H1 (cell line): ENCODE results near the gene LDLRAD4.

ENCODE experiments used
- CEBPB ChIP-seq: IDR thresholded peaks from 2 replicates; pipeline ENCODE4 v1.6.1; 2012; ENCODE audit warnings: low read depth, low read length
- CTCF ChIP-seq, 3 experiments: IDR thresholded peaks; 1 replicate in 2 of 3; 2 replicates in 1 of 3; pipeline versions ENCODE4 v1.5.1 to v1.6.1; 2011; ENCODE audit warnings: low read length in 3 of 3, mild to moderate bottlenecking in 3 of 3, inconsistent platforms in 2 of 3, low read depth in 1 of 3, moderate library complexity in 1 of 3; ENCODE audit not compliant: insufficient read depth in 1 of 3; ENCODE audit errors: control extremely low read depth in 1 of 3
- EP300 ChIP-seq, 2 experiments: IDR thresholded peaks; 1 replicate in 1 of 2; 2 replicates in 1 of 2; pipeline ENCODE4 v1.6.1; 2011 to 2012; ENCODE audit warnings: low read depth in 2 of 2, low read length in 2 of 2, mild to moderate bottlenecking in 2 of 2, borderline replicate concordance in 1 of 2, inconsistent platforms in 1 of 2, moderate library complexity in 1 of 2
- EZH2 ChIP-seq: fragments of 200-600 bp; sonication (generic); IDR thresholded peaks from 2 replicates; pipeline ENCODE4 v1.7.1; 2012; ENCODE audit warnings: low read depth, mild to moderate bottlenecking, moderate library complexity, low read length, inconsistent platforms; ENCODE audit not compliant: severe bottlenecking
- FOSL1 ChIP-seq: IDR thresholded peaks from 2 replicates; pipeline ENCODE4 v1.6.1; 2011; ENCODE audit warnings: mild to moderate bottlenecking, low read depth, low read length, moderate library complexity; ENCODE audit not compliant: insufficient read depth

DNA sequence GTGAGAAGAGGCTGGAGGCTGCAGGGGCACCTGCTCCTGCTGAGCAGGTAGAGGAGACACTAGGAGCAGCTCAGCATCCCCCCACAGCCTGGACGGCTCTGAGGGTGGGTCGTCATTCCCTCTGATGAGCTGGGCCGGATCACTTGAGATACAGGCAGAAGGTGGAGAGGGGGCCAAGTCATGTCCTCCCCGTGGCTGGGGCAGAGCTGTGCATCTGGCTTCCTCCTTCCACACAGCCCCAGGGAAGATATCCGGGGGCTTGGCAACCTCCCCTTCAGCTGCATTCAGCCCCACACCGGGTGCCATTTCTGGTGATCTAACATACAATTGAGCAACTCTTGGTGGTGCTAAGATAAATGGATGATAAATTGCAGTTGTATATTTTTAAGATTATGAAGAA lies 236.9 kb downstream of the LDLRAD4 start:
- TF ChIP-seq CTCF (IDR thresholded peaks at IDR 0.05; ENCODE audit: control extremely low read depth in 1 of 3, insufficient read depth in 1 of 3, low read depth in 1 of 3, low read length in 3 of 3) (no peak), CEBPB (no peak), FOSL1 (no peak), EZH2 (no peak), EP300 (IDR thresholded peaks at IDR 0.05; ENCODE audit: borderline replicate concordance in 1 of 2, low read depth in 2 of 2, low read length in 2 of 2) (no peak)
